ENCODE measurements around the gene ADD3.

DNA sequence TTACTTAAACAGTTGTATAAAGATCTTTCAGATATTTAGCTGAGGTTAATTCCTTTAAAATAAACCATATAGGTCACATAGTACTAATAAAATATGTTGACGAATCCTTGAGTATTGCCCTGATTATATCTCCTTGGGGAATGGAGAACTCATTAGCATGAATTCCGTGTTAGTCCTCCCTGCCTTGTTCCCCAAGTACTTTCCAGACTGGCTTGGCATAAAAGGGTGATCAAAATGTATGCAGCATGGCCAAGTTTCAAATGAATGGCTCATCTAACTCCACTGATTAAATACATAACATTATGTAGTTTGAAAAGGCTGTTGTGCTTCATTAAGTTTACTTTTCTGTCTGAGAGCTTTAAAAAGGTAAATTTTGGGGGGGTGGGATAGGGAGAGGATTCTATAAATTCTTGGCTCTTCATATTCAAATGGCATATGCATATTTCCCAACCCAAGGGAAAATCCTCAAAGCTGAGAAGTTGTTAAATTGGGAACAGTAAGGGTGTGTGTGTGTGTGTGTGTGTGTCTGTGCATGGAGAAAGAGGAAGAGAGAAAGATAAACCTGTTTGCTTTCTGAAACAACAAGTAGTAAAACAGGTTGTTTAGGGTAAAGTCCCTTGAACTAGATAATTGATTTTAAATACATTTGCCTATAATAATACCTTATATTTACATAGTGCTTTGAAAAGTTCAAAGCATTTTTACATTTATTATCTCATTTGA, 4.8 kb upstream of the ADD3 start:
- TF ChIP-seq, protein P1, sequence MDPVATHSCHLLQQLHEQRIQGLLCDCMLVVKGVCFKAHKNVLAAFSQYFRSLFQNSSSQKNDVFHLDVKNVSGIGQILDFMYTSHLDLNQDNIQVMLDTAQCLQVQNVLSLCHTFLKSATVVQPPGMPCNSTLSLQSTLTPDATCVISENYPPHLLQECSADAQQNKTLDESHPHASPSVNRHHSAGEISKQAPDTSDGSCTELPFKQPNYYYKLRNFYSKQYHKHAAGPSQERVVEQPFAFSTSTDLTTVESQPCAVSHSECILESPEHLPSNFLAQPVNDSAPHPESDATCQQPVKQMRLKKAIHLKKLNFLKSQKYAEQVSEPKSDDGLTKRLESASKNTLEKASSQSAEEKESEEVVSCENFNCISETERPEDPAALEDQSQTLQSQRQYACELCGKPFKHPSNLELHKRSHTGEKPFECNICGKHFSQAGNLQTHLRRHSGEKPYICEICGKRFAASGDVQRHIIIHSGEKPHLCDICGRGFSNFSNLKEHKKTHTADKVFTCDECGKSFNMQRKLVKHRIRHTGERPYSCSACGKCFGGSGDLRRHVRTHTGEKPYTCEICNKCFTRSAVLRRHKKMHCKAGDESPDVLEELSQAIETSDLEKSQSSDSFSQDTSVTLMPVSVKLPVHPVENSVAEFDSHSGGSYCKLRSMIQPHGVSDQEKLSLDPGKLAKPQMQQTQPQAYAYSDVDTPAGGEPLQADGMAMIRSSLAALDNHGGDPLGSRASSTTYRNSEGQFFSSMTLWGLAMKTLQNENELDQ (tag by site-specific recombination; IDR thresholded peaks at IDR 0.05; ENCODE audit: low read depth), result no peak
- no peak for TF ChIP-seq ZFP3 (tag by site-specific recombination; IDR thresholded peaks at IDR 0.05; ENCODE audit: low read depth)
- TF ChIP-seq, protein P2, sequence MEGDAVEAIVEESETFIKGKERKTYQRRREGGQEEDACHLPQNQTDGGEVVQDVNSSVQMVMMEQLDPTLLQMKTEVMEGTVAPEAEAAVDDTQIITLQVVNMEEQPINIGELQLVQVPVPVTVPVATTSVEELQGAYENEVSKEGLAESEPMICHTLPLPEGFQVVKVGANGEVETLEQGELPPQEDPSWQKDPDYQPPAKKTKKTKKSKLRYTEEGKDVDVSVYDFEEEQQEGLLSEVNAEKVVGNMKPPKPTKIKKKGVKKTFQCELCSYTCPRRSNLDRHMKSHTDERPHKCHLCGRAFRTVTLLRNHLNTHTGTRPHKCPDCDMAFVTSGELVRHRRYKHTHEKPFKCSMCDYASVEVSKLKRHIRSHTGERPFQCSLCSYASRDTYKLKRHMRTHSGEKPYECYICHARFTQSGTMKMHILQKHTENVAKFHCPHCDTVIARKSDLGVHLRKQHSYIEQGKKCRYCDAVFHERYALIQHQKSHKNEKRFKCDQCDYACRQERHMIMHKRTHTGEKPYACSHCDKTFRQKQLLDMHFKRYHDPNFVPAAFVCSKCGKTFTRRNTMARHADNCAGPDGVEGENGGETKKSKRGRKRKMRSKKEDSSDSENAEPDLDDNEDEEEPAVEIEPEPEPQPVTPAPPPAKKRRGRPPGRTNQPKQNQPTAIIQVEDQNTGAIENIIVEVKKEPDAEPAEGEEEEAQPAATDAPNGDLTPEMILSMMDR (tag by site-specific recombination; IDR thresholded peaks at IDR 0.05), result no peak
- TF ChIP-seq ZNF132 (tag by site-specific recombination; IDR thresholded peaks at IDR 0.05; ENCODE audit: borderline replicate concordance), result no peak
- TF ChIP-seq SALL2 (tag by site-specific recombination; IDR thresholded peaks at IDR 0.05; ENCODE audit: borderline replicate concordance), result no peak
- TF ChIP-seq YY1 (tag by site-specific recombination; IDR thresholded peaks at IDR 0.05), result no peak

Measured in HEK293 (cell line).